Measurements from ENCODE around the gene ODR4.
"Not testable (repeated sequence)": the region's sequence is repeated elsewhere in the genome, so short reads cannot be mapped to it uniquely, and the experiment has no call there.

Gene ODR4

DNA sequence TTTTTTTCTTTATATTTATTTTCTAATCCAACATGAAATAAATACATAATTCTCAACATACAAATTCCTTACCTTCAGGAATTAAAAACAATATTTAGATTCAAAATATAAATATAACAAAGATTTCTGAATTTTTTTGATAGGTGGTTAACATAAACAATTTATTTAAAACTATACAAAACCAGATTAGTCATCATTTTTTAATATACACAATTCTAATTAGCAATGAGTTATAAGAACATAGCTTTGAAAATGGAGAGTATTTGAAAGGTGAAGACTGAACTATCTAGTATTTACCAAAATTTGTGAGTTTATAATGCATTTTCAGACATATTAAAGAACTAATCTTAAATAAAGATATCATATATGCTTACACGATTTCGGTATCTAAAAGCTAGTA lies 38.1 kb upstream of the ODR4 start:
- H3K27ac ChIP-seq = no peak overlapping the region
- no peak for TF ChIP-seq CTCF (conservative IDR thresholded peaks at IDR 0.05; ENCODE audit: low read depth, low read length)

GRCh38 chr1:186340772-186341171 lies 34.9 kb upstream of the ODR4 start:
- no peak for TF ChIP-seq CTCF (conservative IDR thresholded peaks at IDR 0.05; ENCODE audit: low read depth, low read length)
- Histone ChIP-seq H3K27ac (no peak overlapping the region), H2AFZ (ENCODE audit: low read depth) (no peak overlapping the region), H4K20me1 (ENCODE audit: insufficient read depth) (no peaks in the 10 kb centered on the region), H3K4me3 (IDR thresholded peaks at IDR 0.05; ENCODE audit: insufficient read depth, low read depth, low read length) (no peak overlapping the region), H3K27me3 (ENCODE audit: insufficient read depth, low read depth) (no peaks in the 10 kb centered on the region), H3K4me2 (no peak overlapping the region), H3K9ac (no peak overlapping the region), H3K36me3 (ENCODE audit: insufficient read depth) (peaks cover 55% of the 10 kb centered on the region), H3K4me1 (ENCODE audit: low read depth, poor library complexity, severe bottlenecking) (no peaks in the 10 kb centered on the region), H3K79me2 (ENCODE audit: insufficient read depth, low read depth) (no peaks in the 10 kb centered on the region)

More for the DNA sequence above, 38.1 kb upstream of the ODR4 start:
- Histone ChIP-seq H4K20me1 (ENCODE audit: insufficient read depth) (no peaks in the 10 kb centered on the region), H3K4me3 (IDR thresholded peaks at IDR 0.05; ENCODE audit: insufficient read depth, low read depth, low read length) (no peak overlapping the region), H3K36me3 (ENCODE audit: insufficient read depth) (peaks cover 33% of the 10 kb centered on the region), H3K4me1 (ENCODE audit: low read depth, poor library complexity, severe bottlenecking) (no peaks in the 10 kb centered on the region), H2AFZ (ENCODE audit: low read depth) (no peak overlapping the region), H3K9ac (no peak overlapping the region), H3K27me3 (ENCODE audit: insufficient read depth, low read depth) (no peaks in the 10 kb centered on the region), H3K79me2 (ENCODE audit: insufficient read depth, low read depth) (no peaks in the 10 kb centered on the region), H3K4me2 (no peak overlapping the region)

DNA sequence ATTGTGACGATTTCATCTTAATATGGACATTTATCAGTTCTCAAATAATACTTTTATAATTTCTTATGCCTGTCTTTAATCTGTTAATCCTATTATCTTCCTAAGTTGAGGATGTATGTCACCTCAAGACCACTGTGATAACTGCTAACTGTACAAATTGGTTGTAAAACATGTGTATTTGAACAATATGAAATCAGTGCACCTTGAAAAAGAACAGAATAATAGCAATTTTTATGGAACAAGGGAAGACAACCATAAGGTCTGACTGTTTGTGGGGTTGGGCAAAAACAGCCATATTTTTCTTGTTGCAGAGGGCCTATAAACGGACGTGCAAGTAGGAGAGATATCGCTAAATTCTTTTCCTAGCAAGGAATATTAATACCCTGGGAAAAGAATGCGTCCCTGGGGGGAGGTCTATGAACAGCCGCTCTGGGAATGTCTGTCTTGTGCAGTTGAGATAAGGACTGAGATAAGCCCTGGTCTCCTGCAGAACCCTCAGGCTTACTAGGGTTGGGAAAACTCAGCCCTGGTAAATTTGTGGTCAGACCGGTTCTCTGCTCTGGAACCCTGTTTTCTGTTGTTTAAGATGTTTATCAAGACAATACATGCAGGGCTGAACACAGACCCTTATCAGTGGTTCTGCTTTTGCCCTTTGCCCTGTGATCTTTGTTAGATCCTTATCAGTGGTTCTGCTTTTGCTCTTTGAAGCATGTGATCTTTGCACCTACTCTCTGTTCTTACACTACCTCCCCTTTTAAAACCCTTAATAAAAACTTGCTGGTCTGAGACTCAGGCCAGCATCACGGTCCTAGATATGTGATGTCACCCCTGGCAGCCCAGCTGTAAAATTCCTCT lies 27.6 kb upstream of the ODR4 start:
- peaks cover 67% of the 10 kb centered on the region for H3K36me3 ChIP-seq (ENCODE audit: insufficient read depth)

DNA sequence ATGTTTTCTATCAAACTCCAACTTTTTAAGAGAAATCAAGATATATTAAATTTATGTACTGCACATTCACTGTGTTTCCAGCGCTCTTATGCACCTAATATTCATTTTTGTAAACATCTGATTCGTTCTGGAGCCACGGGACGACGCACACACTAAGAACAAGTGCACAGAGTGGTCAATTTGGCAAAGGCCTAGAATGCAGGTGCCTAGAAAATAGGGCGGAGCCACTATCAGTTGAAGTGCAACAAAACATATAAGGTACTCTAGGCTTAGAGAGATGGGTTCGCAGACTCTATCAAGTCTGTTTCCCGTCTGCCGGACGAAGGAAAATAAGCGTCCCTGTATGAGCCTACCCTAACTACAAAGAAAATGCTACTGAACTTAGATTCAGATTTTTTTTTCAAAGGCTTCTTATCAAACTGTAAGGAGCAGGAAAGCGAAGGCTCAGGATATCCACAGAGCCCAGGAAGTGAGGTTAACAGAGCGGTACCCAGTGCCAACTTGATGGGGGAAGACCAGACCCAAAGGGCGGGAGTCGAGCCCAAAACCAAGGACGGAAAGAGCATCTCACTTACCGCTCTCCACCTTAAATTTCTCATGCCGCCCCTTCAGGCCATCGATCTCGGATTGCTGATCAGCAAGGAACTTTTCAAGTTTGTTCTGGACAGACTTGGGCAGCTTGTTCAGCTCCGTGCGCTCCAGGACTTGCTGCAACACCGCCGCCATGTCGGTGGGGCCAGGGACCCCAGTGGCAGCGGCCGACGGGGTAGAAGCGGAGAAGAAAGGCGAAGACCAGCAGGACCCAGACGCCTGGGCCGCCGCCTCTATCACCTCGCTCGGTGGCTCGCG lies 1.1 kb upstream of the ODR4 start:
- H3K79me2 ChIP-seq (ENCODE audit: insufficient read depth, low read depth) = peaks cover 79% of the 10 kb centered on the region
- no peaks in the 10 kb centered on the region for H3K27me3 ChIP-seq (ENCODE audit: insufficient read depth, low read depth)
- H3K27ac ChIP-seq = peak overlapping the region; percentile 87
- peak overlapping the region; percentile 82 for H2AFZ ChIP-seq (ENCODE audit: low read depth)
- peak overlapping the region; percentile 79 for H3K4me2 ChIP-seq
- peaks cover 18% of the 10 kb centered on the region; the same call in 1 of the 2 replicates for H3K36me3 ChIP-seq (ENCODE audit: insufficient read depth)
- H3K4me1 ChIP-seq (ENCODE audit: low read depth, poor library complexity, severe bottlenecking) = peaks cover 32% of the 10 kb centered on the region
- H4K20me1 ChIP-seq (ENCODE audit: insufficient read depth) = peaks cover 7% of the 10 kb centered on the region
- peak overlapping the region; percentile 91 for H3K9ac ChIP-seq
- peak overlapping the region; percentile 64 for H3K4me3 ChIP-seq (IDR thresholded peaks at IDR 0.05; ENCODE audit: insufficient read depth, low read depth, low read length)
- TF ChIP-seq CTCF (conservative IDR thresholded peaks at IDR 0.05; ENCODE audit: low read depth, low read length) = no peak

More for the DNA sequence above, 27.6 kb upstream of the ODR4 start:
- not testable (repeated sequence) for H2AFZ ChIP-seq (ENCODE audit: low read depth); H3K4me3 ChIP-seq (IDR thresholded peaks at IDR 0.05; ENCODE audit: insufficient read depth, low read depth, low read length); H3K9ac ChIP-seq; H3K79me2 ChIP-seq (ENCODE audit: insufficient read depth, low read depth); H3K27me3 ChIP-seq (ENCODE audit: insufficient read depth, low read depth); H3K27ac ChIP-seq; H3K4me1 ChIP-seq (ENCODE audit: low read depth, poor library complexity, severe bottlenecking); H4K20me1 ChIP-seq (ENCODE audit: insufficient read depth); H3K4me2 ChIP-seq

Data from KMS-11 (cell line).